OCI-LY1 (cell line): ENCODE data around the gene PPP2R2D.

Experiments
- EZH2 ChIP-seq: fragments of 200-600 bp; sonication (generic), shearing (Covaris generic); IDR thresholded peaks from 2 replicates; pipeline ENCODE4 v1.8.0; 2017; ENCODE audit warnings: borderline replicate concordance, mixed run types, mild to moderate bottlenecking, antibody characterized with exemption, low read length, moderate library complexity, mixed read lengths
- TF ChIP-seq, protein P1 (sequence below): fragments of 200-600 bp; sonication (generic), shearing (Covaris generic); IDR thresholded peaks from 2 replicates; pipeline ENCODE4 v1.5.1; 2017; ENCODE audit warnings: mild to moderate bottlenecking, antibody characterized with exemption, low read length, moderate library complexity, mixed read lengths

DNA sequence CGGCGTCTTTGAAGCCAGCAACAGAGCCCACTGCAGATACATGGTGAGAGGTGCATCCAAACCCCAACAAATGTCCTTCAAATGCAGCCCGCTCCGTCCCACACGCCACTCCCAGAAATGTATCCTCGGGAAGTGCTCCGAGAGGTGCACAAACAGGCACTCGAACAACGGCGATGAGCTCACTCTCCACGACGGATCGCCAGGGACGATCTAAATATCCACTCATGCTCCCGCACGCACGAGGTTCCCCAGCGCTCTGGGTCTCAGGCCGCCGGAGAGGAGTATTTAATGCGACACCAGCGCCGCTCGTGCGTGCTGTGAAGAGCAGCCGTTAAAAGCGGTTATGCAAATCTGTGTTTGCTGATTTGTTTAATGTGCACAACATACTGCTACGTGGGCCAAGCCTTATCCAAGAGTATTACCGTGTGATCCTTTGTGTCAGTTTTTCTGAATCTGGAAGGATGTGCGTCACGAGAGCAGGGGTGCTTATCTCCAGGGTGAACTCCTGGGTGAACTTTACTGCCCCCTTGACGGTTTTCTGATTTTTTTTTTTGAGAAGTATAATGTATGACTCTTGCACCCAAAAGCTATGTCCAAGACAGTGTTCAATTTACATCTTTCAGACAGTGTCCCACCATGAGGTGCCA is 48.5 kb upstream of the PPP2R2D start:
- TF ChIP-seq EZH2 = no peak
- TF ChIP-seq, protein P1, sequence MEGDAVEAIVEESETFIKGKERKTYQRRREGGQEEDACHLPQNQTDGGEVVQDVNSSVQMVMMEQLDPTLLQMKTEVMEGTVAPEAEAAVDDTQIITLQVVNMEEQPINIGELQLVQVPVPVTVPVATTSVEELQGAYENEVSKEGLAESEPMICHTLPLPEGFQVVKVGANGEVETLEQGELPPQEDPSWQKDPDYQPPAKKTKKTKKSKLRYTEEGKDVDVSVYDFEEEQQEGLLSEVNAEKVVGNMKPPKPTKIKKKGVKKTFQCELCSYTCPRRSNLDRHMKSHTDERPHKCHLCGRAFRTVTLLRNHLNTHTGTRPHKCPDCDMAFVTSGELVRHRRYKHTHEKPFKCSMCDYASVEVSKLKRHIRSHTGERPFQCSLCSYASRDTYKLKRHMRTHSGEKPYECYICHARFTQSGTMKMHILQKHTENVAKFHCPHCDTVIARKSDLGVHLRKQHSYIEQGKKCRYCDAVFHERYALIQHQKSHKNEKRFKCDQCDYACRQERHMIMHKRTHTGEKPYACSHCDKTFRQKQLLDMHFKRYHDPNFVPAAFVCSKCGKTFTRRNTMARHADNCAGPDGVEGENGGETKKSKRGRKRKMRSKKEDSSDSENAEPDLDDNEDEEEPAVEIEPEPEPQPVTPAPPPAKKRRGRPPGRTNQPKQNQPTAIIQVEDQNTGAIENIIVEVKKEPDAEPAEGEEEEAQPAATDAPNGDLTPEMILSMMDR = no peak
